NCI-H2107 (cell line): ENCODE results near the gene FOXP1.

Experiments used
- DNase-seq: peaks from one replicate; lab custom pipeline; 2025; lab: John Stamatoyannopoulos, UW

Gene FOXP1

DNA sequence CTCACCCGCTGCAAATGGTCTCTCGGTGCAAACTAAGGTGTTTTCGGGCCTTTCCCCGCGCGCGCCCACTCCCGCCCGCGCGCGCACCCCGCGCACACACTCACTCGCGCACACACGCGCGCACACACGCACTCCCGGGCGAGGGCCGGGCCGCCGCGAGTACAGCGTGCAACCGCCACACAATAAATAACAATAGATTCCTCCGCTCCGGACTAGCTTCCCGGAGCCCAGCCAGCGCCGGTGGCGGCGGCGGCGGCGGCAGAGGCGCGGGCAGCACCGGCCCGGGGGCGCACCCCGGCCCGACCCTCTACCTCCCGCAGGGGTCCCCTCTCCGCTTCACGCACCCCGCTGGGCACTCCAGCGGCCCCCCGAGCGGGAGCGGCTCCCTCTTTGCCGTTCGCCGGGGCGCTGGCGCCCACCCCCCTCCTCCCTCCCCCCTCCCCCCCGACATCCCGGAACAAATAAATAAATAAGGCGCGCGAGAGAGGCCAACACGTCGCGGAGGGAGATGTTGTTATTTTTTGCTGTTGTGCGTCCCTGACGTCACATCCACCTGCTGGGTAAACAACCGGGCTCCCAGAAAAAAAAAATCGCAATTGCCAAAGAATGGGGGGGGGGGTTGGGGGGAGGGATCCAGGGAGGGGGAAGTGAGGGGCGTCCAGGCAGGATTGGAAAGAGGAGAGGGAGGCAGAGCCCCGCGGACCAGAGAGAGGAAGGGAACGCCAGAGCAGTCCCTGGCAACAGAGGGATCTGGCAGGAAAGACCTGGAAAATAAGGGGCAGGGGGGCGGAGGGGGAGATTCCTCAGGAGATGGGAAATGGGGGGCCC, at the start of gene FOXP1:
Gene FOXP1, minus strand, starts transcription at position 163 of the 828 bp plus-strand sequence. CDS start 385,347 bp downstream, outside the sequence.
- DNase-seq: peak; percentile 22

DNA sequence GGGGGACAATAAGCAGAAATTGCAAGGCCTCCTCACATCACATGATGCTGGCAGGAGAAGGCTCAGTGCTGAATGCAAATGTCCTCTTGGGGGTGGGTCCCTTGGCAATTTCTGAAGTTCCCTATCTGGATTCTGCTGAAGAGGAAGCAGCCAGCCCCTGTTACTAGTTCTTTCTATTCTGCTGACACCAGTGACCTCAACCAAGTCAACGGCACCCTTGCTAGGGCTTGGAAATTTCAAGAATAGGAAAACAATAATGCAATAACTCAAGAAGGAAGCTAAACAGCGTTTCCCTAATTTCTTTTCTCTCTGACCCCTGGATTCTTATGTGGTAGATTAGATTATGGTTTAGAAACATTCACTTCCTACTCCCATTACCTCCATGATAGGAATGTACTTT, 46.2 kb upstream of the FOXP1 start:
- DNase-seq: no peak

DNA sequence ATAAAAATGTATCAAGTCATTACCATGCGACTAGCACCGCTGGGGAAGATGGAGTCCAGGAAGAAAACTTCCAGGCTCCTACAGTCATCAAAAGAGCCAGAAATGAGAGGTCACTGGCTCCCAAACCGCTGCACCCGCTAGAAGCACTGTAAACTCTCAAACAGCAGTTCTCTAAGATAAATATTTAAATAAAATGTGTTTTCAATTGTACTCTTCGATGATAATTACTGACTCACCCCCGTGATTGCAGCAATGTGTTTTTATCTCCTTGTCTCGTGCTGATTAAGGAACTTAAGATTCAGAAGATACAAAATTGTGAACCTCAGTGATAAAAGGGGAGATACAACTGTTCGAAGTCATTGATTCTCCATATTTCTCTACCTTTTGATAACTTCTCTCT, 45.8 kb upstream of the FOXP1 start:
- DNase-seq: no peak

DNA sequence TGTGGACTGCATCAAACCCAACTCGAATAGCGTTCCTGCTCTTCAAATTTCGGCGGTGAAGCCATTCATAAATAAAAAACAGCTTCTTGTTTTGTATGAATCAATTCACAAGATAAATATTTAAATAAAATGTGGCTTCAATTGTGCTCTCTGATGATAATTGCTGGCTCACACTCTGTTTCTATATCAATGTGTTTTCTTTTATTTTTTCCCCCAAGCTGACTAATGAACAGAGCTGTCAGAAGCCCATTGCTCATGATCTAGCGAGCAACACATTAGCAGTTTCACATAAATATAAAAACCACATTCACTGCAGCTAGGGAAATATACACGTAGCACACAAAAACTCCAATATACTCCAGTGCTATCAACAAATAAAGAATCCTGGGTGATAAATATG, 45.0 kb upstream of the FOXP1 start:
- DNase-seq: no peak

DNA sequence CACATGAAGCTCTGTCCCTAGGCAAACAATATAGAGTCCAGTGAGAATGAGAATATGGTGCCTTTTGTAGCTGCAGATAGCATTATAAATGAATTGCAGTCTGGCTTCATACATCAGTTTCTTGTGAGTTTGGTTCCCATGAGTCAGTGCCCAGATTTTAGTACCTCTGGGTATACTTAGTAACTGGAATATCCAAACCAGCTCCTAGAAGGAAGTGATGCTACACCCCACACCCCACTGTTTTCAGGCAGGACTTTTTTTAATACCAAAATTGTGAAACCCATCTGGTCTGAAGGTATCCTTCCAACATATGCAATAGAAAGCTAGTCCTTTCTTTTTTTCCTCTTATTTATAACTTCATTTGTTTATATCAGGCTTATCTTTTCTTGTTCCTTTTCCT, 42.1 kb upstream of the FOXP1 start:
- DNase-seq: no peak

DNA sequence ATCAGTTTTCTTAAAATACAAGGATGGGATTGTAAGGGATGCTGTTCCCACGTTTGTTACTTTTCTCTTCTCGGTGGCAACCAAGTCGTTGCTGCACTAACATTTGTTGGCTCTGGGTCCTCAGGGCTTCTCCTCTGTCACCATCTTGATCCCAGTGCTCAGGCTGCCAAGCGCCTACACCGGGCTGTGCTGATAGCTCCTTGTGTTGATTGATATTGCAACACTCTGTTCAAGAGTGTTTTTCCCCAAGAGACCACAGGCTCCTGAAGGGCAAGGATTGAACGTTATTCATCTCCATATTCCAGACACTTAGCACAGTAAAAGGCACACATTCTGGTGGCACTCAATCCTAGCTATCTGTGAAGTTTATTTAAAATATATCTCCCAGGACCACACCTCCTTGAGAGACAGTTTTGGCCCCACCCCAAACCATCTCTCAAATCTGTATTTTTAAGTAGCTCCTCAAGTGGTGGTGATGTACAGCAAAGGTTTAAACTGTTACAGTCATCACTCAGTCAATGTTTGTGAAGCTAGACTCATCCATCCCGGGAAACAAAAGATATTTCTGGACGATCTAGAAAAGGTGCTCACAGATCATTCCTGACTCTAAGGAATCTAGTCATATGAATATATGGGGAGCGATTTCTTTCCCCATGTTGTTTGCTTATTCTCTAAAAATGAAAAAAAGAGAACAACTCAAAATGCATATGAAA, 38.5 kb upstream of the FOXP1 start:
- DNase-seq: no peak

DNA sequence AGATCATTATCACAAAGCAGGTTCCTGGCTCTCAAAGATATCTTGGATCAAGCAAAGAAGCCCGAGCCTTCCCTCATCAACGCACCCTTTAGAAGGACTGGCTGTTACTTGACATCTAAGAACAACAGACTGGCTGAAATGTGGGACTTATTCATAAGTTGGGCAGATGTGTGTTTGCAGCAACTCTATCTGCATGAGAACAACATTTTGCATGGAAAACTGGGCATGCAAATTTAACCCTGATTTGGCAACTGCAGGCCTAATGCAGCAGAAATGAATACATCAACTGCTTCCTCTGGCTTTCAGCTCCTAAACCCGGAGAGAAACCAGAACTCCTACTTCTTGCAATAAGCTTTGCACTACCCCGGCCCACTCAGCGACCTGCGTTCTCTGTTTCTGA, 35.0 kb upstream of the FOXP1 start:
- DNase-seq: no peak

DNA sequence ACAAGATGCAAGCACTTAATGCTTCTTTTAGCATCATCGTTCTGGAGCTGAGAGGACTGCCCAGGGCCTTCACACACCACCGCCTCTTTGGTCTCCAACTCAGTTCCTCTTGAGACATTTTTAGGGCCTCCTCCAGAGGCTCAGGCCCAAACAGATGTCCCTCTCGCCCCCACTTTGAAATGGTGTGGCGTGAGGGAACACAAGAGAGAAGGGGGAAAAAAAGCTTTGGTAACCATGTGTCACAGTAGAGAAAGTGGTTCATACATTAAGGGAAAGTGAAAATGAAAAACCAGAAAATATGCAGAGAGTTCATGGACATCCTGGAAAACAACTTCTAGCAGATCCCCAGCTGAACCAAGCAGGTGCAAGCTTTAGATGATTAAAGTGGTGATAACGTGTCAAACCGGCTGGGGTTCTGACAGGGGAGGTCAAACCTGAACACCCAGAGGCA, 33.1 kb upstream of the FOXP1 start:
- DNase-seq: no peak

DNA sequence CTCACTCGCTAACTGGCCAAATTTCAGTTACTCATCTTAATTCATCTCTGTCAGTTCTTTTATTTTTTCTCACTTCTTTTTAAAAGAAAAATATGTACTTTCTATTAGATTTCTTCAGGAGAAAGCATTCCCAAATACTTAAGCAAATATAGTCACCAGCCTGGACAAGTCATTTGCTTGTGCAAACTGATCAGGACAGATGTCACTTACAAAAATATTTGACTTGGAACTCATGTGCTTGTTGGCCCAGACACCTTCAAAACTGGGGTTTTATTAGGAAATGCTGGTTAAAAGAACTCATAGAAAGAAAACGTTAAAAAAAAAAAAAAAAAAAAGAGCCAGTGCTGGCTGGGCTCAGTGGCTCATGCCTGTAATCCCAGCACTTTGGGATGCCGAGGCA, 31.3 kb upstream of the FOXP1 start:
- DNase-seq: no peak

DNA sequence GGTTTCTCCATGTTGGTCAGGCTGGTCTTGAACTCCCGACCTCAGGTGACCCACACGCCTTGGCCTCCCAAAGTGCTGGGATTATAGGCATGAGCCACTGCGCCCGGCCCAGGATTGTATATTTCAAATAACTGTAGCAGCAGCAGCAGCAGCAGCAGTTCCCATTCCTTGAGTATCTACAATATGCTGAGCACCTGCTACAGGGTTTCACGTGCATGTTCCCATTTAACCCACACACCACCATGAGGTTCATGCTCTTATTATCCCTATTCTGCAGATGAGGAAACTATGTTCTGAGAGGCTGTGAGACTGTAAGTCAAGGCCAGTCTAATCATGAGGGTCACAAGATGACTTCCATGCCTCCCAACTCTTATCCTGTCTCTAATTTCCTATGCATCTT, 30.9 kb upstream of the FOXP1 start:
- DNase-seq: no peak

DNA sequence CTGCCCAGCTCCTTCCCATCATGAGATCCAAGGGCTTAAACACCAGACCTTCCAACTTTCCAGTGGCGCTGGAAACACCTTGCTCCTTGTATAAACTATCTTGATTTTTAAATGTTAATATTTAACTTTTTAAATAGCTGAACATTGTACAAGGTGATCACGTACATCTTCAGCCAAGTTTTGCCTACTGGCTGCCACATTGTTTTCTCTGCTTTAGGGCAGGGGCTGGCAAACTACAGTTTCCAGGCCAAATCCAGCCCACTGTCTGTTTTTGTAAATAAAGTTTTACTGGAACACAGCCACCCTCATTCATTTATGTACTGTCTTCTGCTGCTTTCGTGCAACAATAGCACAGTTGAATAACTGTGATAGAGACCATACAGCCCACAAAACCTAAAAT, 27.6 kb upstream of the FOXP1 start:
- no peak for DNase-seq

DNA sequence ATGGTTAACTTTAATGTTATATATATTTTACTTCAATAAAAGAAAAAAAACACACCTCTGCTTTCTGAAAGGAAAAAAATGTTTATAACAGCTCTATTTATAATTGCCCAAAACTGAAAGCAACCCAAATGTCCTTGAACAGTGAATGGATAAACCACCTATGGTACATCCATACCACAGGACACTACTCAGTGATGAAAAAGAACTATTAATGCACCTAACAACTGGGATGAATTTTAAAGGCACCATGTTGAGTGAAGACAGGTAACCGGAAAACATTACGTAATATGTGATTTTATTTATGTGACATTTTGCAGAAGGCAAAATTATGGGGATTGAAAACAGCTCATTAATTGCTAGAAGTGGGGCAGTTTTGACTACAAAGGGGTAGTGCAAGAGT, 23.8 kb upstream of the FOXP1 start:
- DNase-seq: no peak

DNA sequence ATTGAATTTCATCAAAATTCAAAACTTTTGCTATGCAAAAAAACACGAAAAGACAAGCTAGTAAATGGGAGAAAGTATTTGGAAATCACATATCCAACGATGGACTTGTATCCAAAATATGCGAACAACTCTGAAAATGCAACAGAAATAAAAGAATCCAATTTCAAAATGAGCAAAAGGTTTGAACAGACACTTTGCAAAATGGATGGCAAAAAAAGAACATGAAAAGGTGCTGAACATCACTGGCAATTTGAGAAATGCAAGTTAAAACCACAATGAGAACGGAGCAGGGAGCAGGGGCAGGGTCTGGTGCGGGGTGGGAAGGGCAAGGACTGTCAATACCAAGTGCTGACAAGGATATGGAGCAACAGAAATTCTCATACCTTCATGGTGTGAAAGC, 23.1 kb upstream of the FOXP1 start:
- no peak for DNase-seq

DNA sequence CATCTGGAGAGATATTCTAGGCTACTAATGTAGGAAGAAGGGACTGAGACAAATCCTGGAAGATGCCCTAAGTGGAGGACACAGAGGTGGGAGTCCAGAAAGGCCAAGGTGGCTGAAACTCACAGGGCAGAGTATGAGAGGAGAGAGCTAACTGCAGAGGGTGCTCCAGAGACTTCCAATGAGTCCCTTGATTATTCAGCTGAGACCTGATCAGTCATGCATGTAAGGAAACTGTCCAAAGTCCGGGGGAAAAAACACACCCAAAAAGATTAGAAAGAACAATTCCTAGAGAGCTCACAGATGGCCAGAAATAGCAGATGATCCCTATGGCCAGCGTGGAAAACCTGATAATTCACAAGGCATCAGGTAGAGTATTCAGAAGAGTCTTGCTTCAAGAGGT, 18.7 kb upstream of the FOXP1 start:
- no peak for DNase-seq

DNA sequence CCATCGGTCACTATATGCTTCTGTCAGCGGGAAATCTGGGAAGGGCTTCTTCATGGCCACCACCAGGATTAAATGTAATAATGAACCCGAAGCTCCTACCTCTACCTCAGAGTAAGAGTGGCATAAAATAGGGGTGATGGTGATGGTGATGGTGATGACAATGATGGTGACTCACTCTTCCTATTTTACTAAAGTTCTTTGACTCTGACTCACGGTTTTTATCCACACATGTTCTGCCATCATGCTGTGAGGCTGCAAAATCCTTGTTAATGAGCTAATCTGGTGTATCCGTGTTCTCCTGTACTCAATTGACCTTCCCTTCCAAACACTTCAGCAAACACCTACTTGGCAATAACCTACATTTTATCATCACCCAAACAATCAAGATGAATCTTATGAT, 18.3 kb upstream of the FOXP1 start:
- no peak for DNase-seq

DNA sequence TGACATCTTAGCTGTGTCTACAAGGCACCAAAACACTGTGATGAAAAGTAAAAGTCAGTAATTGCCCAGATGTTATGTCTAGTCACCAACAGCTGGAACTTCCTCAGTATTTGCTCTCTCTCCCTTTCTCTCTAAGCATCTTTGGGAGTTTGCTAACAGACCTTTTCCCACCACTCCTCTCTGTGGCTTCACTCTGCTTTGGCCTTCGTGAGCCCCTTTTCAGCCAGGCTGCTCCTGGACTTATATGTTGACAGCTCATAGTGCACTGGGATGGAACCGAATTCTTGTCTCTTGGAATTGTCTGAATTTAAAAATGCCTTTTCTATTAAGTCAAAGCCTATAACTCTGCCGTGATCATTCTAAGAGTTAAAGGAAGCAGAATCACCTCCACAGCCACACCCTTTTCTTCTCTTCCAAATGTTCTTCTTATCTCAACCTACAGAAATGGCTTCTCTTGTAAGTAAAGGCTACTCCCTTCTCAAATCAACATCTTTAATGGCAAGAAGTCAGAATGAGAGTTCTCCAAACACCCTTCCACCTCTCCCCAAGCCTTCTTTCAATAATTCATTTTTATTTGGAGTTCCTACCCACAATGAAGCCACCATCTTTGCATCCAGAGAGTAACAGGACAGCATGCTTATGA, 17.2 kb upstream of the FOXP1 start:
- DNase-seq: no peak

DNA sequence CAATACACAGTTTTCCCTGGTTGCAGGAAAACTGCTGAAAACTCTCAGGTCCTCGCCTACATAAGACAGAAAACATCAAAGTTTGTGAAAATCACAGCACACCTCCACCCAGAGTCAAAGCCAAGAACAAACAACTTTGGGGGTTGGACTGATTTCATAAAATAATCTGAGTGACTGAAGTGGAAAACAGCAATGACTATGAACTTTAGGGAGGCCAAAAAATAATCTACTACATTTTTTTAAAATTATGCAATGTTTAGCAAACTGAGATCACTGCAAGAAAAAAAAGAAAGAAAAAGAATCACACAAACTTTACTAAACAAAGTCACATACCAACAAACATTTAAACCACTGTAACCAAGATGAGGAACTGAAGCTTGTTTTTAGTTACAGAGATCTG, 15.9 kb upstream of the FOXP1 start:
- no peak for DNase-seq

DNA sequence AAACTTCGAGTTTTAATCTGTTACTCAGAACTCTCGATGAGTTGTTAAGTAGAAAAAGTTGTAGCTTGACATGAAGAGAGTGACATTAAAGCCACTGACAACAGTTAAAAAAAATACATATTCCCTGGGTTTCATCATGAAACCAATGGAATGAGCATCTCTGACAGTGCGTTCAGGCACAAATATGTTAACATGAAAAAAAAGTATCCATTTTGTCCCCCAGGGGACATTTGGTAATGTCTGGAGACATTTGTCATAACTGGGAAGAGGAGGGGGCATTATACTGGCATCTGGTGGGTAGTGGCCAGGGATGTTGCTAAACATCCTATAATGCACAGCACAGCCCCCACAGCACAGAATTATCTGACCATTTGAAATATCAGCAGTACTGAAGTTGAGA, 14.8 kb upstream of the FOXP1 start:
- no peak for DNase-seq

DNA sequence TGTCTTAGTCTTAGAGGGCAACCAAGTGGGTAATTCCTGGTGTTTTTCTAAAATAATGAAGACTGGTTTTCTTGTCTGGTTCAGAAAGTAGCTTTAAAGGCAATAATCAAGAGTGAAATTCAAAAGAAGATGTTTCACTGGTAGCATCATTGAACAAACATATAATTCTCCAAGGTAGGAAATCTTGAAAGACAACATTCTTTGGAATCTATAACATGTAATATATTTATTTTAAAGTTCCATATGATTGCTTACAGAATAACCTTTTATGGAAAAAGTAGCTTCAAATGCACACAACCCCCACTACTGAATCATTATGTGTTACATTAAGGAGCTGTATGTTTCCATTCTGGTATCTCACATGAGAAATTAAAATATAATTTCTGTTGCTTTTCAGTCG, 13.8 kb upstream of the FOXP1 start:
- no peak for DNase-seq

DNA sequence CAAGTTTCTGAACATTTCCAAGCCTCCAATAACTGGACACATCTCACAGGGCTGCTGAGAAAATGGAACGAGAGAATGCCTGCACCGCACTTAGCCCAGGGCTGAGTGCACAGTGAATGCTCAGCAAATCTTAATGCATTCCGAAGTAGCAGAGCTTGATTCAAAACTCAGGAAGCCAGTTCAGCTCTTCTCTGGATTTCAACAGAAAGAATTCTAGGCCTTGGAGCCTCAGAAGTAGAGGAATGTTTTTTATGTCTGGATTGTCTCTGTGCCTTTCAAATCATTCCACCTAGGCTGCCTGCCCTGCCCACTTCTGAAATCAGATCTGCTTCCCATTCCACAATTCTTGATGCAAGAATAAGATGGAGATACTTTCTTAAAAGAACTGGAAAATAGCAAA, 9.6 kb upstream of the FOXP1 start:
- DNase-seq: no peak

DNA sequence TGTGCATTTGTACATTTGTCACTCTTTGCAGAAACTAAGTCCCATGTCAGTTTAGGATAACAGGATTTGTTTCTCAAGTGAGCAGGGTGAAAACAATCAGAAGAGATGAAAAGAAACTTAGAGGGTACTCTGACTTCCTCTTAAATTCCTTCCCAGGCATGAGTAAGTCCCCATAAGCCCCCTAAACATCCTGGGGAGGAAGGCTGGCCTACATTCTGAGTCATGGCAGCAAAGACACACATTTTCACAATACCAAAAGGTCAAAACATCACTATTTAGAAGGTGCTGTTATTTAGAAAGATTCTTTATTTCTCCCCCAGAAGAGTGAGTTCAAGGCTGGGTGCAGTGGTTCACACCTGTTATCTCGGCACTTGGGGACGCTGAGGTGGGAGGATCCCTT, 7.6 kb upstream of the FOXP1 start:
- no peak for DNase-seq

DNA sequence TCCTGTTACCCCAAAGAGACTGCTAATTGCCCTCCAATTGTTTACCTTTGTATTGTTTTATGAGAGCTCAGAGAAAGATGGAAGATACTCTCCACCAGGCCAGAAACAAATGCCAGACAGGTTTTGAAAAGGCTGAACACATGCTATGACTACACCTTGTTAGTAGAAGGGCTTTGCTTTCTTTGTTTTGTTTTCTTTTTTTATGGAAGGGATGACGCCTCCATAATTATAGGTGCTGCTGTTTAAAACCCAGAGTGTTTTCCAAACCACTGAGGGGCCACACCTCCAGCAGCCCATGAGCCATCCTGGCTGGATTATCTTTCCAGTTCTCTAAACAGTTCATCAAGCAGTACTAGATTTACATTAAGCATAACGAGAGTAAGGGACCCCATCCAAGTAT, 5.6 kb upstream of the FOXP1 start:
- no peak for DNase-seq

DNA sequence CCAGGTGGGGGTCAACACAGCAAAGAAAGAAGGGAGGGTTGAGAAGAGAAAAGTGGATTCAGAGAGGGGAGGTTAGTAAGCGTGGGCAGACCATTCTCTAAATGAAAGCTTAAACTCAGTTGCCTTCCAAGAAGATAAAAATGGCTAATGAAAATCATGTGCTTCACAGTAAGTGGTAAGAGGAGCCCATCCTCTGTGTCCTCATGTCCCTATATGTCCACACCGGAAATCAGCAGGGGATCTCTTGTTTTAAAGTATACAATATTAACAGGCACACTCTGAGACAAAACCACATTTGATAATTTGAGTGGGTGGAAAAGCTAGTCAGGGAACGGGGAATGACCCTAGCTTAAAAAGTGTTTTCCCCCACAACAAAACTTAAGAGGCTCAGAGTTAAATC, 4.4 kb upstream of the FOXP1 start:
- DNase-seq: no peak
